Neural cell (in vitro differentiated cells): Measurements from ENCODE around the gene ZBP1. TPM values are rescaled to one million over a fixed set of nuclear protein-coding genes. Genes with fewer than 3 reads are reported as not detected.

Experiments
- H2AFZ ChIP-seq: fragments of 200-600, 300-800 bp; sonication (generic), shearing (Covaris generic); 2 replicates; pipeline ENCODE4 v1.6.0; 2014; ENCODE audit warnings: low read depth, mild to moderate bottlenecking, antibody characterized with exemption, low read length, moderate library complexity
- H3F3A ChIP-seq: fragments of 200-600 bp; shearing (Covaris generic); 2 replicates; pipeline ENCODE4 v1.6.1; 2016; ENCODE audit warnings: mild to moderate bottlenecking, moderate library complexity, mixed read lengths, antibody characterized with exemption, low read length; ENCODE audit not compliant: insufficient read depth, poor library complexity, severe bottlenecking
- H3K27ac ChIP-seq: fragments of 200-600, 300-800 bp; sonication (generic), shearing (Covaris generic); 2 replicates; pipeline ENCODE4 v1.5.1; 2014; ENCODE audit warnings: mild to moderate bottlenecking, low read length, moderate library complexity
- H3K27me3 ChIP-seq: fragments of 300-800, 200-600 bp; sonication (generic), shearing (Covaris generic); 2 replicates; pipeline ENCODE4 v1.6.0; 2014; ENCODE audit warnings: mild to moderate bottlenecking, low read depth, low read length, moderate library complexity; ENCODE audit not compliant: insufficient read depth
- H3K36me3 ChIP-seq: fragments of 300-800, 200-600 bp; sonication (generic), shearing (Covaris generic); 2 replicates; pipeline ENCODE4 v1.5.1; 2014; ENCODE audit warnings: mild to moderate bottlenecking, antibody characterized with exemption, low read length, moderate library complexity; ENCODE audit not compliant: insufficient read depth
- H3K4me2 ChIP-seq: fragments of 300-800, 200-600 bp; sonication (generic), shearing (Covaris generic); 2 replicates; pipeline ENCODE4 v1.6.0; 2014; ENCODE audit warnings: mild to moderate bottlenecking, low read length
- H3K4me3 ChIP-seq: fragments of 300-800, 200-600 bp; sonication (generic), shearing (Covaris generic); 2 replicates; pipeline ENCODE4 v1.5.1; 2014; ENCODE audit warnings: mild to moderate bottlenecking, low read length, moderate library complexity
- H3K79me2 ChIP-seq: fragments of 200-600 bp; shearing (Covaris generic); replicated peaks from 2 replicates; pipeline ENCODE4 v1.6.0; 2014; ENCODE audit warnings: mild to moderate bottlenecking, low read length, moderate library complexity; ENCODE audit not compliant: insufficient read depth
- H3K9ac ChIP-seq: fragments of 300-800, 200-600 bp; sonication (generic), shearing (Covaris generic); 2 replicates; pipeline ENCODE4 v1.6.1; 2016; ENCODE audit warnings: mild to moderate bottlenecking, low read length, mixed read lengths
- H3K9me2 ChIP-seq: fragments of 200-600 bp; shearing (Covaris generic); 2 replicates; pipeline ENCODE4 v1.6.1; 2016; ENCODE audit warnings: mild to moderate bottlenecking, low read length, mixed read lengths; ENCODE audit not compliant: insufficient read depth
- H3K9me3 ChIP-seq: fragments of 200-600, 300-800 bp; sonication (generic), shearing (Covaris generic); 2 replicates; pipeline ENCODE4 v1.6.1; 2016; ENCODE audit warnings: mild to moderate bottlenecking, mixed run types, low read length, moderate library complexity, mixed read lengths
- H4K20me1 ChIP-seq: fragments of 200-600 bp; shearing (Covaris generic); 2 replicates; pipeline ENCODE4 v1.6.1; 2016; ENCODE audit warnings: mild to moderate bottlenecking, mixed run types; ENCODE audit not compliant: insufficient read depth
- CTCF ChIP-seq: fragments of 450-650 bp; IDR thresholded peaks from 2 replicates; pipeline ENCODE4 v1.5.1; 2014; ENCODE audit warnings: antibody characterized with exemption, mild to moderate bottlenecking, moderate library complexity; ENCODE audit not compliant: poor library complexity, severe bottlenecking
- EP300 ChIP-seq: fragments of 450-650 bp; conservative IDR thresholded peaks from 2 replicates; pipeline ENCODE4 v1.6.1; 2014; ENCODE audit warnings: antibody characterized with exemption, mild to moderate bottlenecking, moderate library complexity; ENCODE audit not compliant: poor library complexity, severe bottlenecking
- EZH2 ChIP-seq: fragments of 200-600, 300-800 bp; shearing (Covaris generic), sonication (generic); IDR thresholded peaks from 2 replicates; pipeline ENCODE4 v1.6.1; 2014; ENCODE audit warnings: antibody characterized with exemption, low read length, borderline replicate concordance, mild to moderate bottlenecking; ENCODE audit not compliant: insufficient read depth, poor library complexity, severe bottlenecking
- MXI1 ChIP-seq: fragments of 450-650 bp; conservative IDR thresholded peaks from 2 replicates; pipeline ENCODE4 v1.6.1; 2014; ENCODE audit warnings: antibody characterized with exemption, mild to moderate bottlenecking; ENCODE audit not compliant: poor library complexity, severe bottlenecking
- POLR2AphosphoS5 ChIP-seq: IDR thresholded peaks from 2 replicates; pipeline ENCODE4 v1.6.1; 2012
- RAD21 ChIP-seq: fragments of 450-650 bp; conservative IDR thresholded peaks from 2 replicates; pipeline ENCODE4 v1.6.1; 2014; ENCODE audit warnings: antibody characterized with exemption, mild to moderate bottlenecking, moderate library complexity
- REST ChIP-seq: IDR thresholded peaks from 2 replicates; pipeline ENCODE4 v1.6.1; 2012; ENCODE audit warnings: borderline replicate concordance
- SMC3 ChIP-seq: fragments of 450-650 bp; conservative IDR thresholded peaks from 2 replicates; pipeline ENCODE4 v1.6.1; 2014; ENCODE audit warnings: antibody characterized with exemption, mild to moderate bottlenecking, moderate library complexity; ENCODE audit not compliant: poor library complexity
- TAF1 ChIP-seq: IDR thresholded peaks from 2 replicates; pipeline ENCODE4 v1.6.1; 2012; ENCODE audit warnings: low read depth
- polyA plus RNA-seq: library from polyadenylated mRNA; depleted of rRNA; stranded (reverse); fragments of >200 nt; gene quantifications from 2 replicates; pipeline ENCODE4 v1.2.3, GENCODE V29; 2014

Gene ZBP1
- polyA plus RNA-seq, 1 donor from 2014 or later, result not detected

- H3K27ac ChIP-seq, result no peak overlapping the region
- no peaks in the 10 kb centered on the region for H3K36me3 ChIP-seq
- H2AFZ ChIP-seq, result no peak overlapping the region
- TF ChIP-seq EZH2, result no peak
- no peak for TF ChIP-seq POLR2AphosphoS5
- no peak for TF ChIP-seq MXI1
- no peak for TF ChIP-seq REST
- no peak for TF ChIP-seq EP300
- TF ChIP-seq TAF1, result no peak
- no peak for TF ChIP-seq SMC3
- TF ChIP-seq CTCF, result no peak
- TF ChIP-seq RAD21, result no peak
- no peak overlapping the region for H3K4me2 ChIP-seq
- no peaks in the 10 kb centered on the region for H3K79me2 ChIP-seq
- no peaks in the 10 kb centered on the region for H3K9me2 ChIP-seq
- no peaks in the 10 kb centered on the region for H3F3A ChIP-seq
- no peaks in the 10 kb centered on the region for H3K9me3 ChIP-seq
- no peak overlapping the region for H3K9ac ChIP-seq
- no peaks in the 10 kb centered on the region for H4K20me1 ChIP-seq
- H3K27me3 ChIP-seq, result no peaks in the 10 kb centered on the region
- no peak overlapping the region for H3K4me3 ChIP-seq
These were observed 8.5 kb downstream of the ZBP1 start for GRCh38 chr20:57611586-57612311.

GRCh38 chr20:57610261-57610952, 9.8 kb downstream of the ZBP1 start:
- Histone ChIP-seq H3K9ac (no peak overlapping the region), H4K20me1 (no peaks in the 10 kb centered on the region), H3K36me3 (no peaks in the 10 kb centered on the region), H3K79me2 (no peaks in the 10 kb centered on the region), H3F3A (no peaks in the 10 kb centered on the region), H2AFZ (no peak overlapping the region), H3K27me3 (no peaks in the 10 kb centered on the region), H3K27ac (no peak overlapping the region), H3K4me2 (no peak overlapping the region), H3K9me3 (no peaks in the 10 kb centered on the region), H3K9me2 (no peaks in the 10 kb centered on the region), H3K4me3 (no peak overlapping the region)
- TF ChIP-seq POLR2AphosphoS5 (no peak), CTCF (no peak), SMC3 (no peak), EZH2 (no peak), REST (no peak), TAF1 (no peak), RAD21 (no peak), MXI1 (no peak), EP300 (no peak)
